ENCODE results near the gene CCDC185.
"Not testable (repeated sequence)": the region's sequence is repeated elsewhere in the genome, so short reads cannot be mapped to it uniquely, and the experiment has no call there.

The CCDC185 gene

GRCh38 chr1:223399393-223399792 is 6.2 kb downstream of the CCDC185 start:
- H3K18ac ChIP-seq (ENCODE audit: low read length); H3K9ac ChIP-seq (ENCODE audit: low read length); H3K79me1 ChIP-seq (ENCODE audit: low read length); H3K27me3 ChIP-seq (ENCODE audit: insufficient read depth, low read length, poor library complexity); H3K4me3 ChIP-seq (ENCODE audit: low read length); H3K27ac ChIP-seq (ENCODE audit: low read depth, low read length); H2BK15ac ChIP-seq (replicated peaks; ENCODE audit: low read depth); H4K5ac ChIP-seq (ENCODE audit: low read length); H3K79me2 ChIP-seq (ENCODE audit: control insufficient read depth, insufficient read depth, low read length); H3K4ac ChIP-seq (ENCODE audit: low read depth, low read length); H3K36me3 ChIP-seq (ENCODE audit: control insufficient read depth, insufficient read depth, low read length); H2BK5ac ChIP-seq (ENCODE audit: low read length); H3K4me2 ChIP-seq (ENCODE audit: low read length); H3K4me1 ChIP-seq (ENCODE audit: control insufficient read depth, low read depth, low read length); H4K8ac ChIP-seq (ENCODE audit: low read depth, low read length); H2BK120ac ChIP-seq (ENCODE audit: low read depth, low read length); DNase-seq; H3K23ac ChIP-seq (ENCODE audit: low read length); H3K56ac ChIP-seq (ENCODE audit: low read length); H2AK5ac ChIP-seq (ENCODE audit: low read length): not testable (repeated sequence)
- no CpG with 5 or more reads among the region's 6 CpGs for WGBS (ENCODE audit: extremely low coverage, insufficient coverage, low lambda C conversion rate)

DNA sequence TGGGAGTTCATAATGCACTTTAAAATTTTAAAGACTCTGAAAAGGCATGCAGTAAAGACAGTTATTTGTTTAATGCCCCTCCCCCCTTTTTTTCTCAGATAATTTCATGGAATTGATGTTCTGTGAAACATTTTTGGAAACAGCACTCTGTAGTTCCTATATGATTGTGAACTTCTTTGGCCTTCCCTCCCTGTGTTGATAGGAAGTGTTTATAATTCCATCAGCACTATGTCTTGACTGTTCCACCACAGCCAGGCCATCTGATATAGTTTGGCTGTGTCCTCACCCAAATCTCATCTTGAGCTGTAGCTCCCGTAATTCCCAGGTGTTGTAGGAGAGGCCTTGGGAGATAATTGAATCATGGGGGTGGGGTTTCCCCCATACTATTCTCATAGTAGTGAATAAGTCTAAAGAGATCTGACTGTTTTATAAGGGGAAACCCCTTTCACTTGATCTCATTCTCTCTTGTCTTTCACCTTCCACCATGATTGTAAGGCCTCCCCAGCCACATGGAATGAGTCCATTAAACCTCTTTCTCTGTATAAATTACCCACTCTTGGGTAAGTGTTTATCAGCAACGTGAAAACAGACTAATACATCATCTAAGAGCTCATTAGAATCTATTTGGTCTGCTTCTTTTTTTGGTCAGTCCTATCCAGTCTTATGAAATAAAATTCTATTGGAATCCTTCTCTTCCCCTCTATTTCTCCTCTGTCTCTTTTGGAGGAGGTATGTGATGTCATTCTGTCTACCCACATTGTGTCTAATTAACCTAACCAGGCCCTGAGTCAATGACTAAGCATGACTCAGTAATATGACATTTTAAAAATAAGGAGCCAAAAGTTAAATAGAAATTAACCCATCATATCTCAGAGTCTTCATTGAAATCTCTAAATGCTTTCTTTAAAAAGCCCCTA is 8.9 kb downstream of the CCDC185 start:
- no peak for DNase-seq
- no peak overlapping the region for H3K4ac ChIP-seq (ENCODE audit: low read depth, low read length)
- no peak overlapping the region for H2BK120ac ChIP-seq (ENCODE audit: low read depth, low read length)
- H2BK15ac ChIP-seq (replicated peaks; ENCODE audit: low read depth) = no peak overlapping the region
- H2AK5ac ChIP-seq (ENCODE audit: low read length) = no peak overlapping the region
- no peak overlapping the region for H3K4me2 ChIP-seq (ENCODE audit: low read length)
- no peaks in the 10 kb centered on the region for H3K79me1 ChIP-seq (ENCODE audit: low read length)
- no peak overlapping the region for H3K23ac ChIP-seq (ENCODE audit: low read length)
- no CpG with 5 or more reads among the region's 2 CpGs for WGBS (ENCODE audit: extremely low coverage, insufficient coverage, low lambda C conversion rate)
- no peaks in the 10 kb centered on the region for H3K27me3 ChIP-seq (ENCODE audit: insufficient read depth, low read length, poor library complexity)
- no peaks in the 10 kb centered on the region for H3K36me3 ChIP-seq (ENCODE audit: control insufficient read depth, insufficient read depth, low read length)
- H4K5ac ChIP-seq (ENCODE audit: low read length) = no peak overlapping the region
- no peak overlapping the region for H4K8ac ChIP-seq (ENCODE audit: low read depth, low read length)
- H2BK5ac ChIP-seq (ENCODE audit: low read length) = no peak overlapping the region
- no peak overlapping the region for H3K27ac ChIP-seq (ENCODE audit: low read depth, low read length)
- H3K56ac ChIP-seq (ENCODE audit: low read length) = no peak overlapping the region
- no peak overlapping the region for H3K18ac ChIP-seq (ENCODE audit: low read length)
- no peaks in the 10 kb centered on the region for H3K4me1 ChIP-seq (ENCODE audit: control insufficient read depth, low read depth, low read length)
- no peak overlapping the region for H3K4me3 ChIP-seq (ENCODE audit: low read length)
- H3K9ac ChIP-seq (ENCODE audit: low read length) = no peak overlapping the region
- H3K79me2 ChIP-seq (ENCODE audit: control insufficient read depth, insufficient read depth, low read length) = no peaks in the 10 kb centered on the region

DNA sequence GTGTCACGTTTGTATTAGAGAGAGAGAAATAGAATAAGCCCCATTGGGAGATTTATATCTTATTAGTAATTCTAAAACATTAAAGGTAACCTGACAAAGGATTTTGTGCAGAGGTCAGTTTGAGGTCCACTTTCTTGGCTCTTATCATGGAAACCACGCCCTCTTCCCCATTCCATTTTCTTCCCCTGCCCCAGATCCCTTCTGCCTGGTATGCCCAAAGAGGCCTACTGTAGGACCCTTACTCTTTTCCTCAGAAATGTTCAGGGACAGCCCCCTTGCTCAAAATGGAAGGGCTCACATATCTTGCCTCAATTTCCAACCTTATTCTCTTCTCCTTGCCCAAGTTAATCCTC is 9.6 kb downstream of the CCDC185 start:
- Histone ChIP-seq H3K79me1 (ENCODE audit: low read length) (no peaks in the 10 kb centered on the region), H3K4me2 (ENCODE audit: low read length) (no peak overlapping the region), H3K4me1 (ENCODE audit: control insufficient read depth, low read depth, low read length) (no peaks in the 10 kb centered on the region), H3K9ac (ENCODE audit: low read length) (no peak overlapping the region), H2BK120ac (ENCODE audit: low read depth, low read length) (no peak overlapping the region), H3K4ac (ENCODE audit: low read depth, low read length) (no peak overlapping the region), H2BK15ac (replicated peaks; ENCODE audit: low read depth) (no peak overlapping the region), H3K56ac (ENCODE audit: low read length) (no peak overlapping the region), H2AK5ac (ENCODE audit: low read length) (no peak overlapping the region), H3K27me3 (ENCODE audit: insufficient read depth, low read length, poor library complexity) (no peaks in the 10 kb centered on the region), H3K79me2 (ENCODE audit: control insufficient read depth, insufficient read depth, low read length) (no peaks in the 10 kb centered on the region), H3K27ac (ENCODE audit: low read depth, low read length) (no peak overlapping the region), H4K5ac (ENCODE audit: low read length) (no peak overlapping the region), H3K23ac (ENCODE audit: low read length) (no peak overlapping the region), H3K36me3 (ENCODE audit: control insufficient read depth, insufficient read depth, low read length) (no peaks in the 10 kb centered on the region), H4K8ac (ENCODE audit: low read depth, low read length) (no peak overlapping the region), H3K4me3 (ENCODE audit: low read length) (no peak overlapping the region), H2BK5ac (ENCODE audit: low read length) (no peak overlapping the region), H3K18ac (ENCODE audit: low read length) (no peak overlapping the region)
- no CpG with 5 or more reads among the region's 2 CpGs for WGBS (ENCODE audit: extremely low coverage, insufficient coverage, low lambda C conversion rate)
- DNase-seq = no peak

DNA sequence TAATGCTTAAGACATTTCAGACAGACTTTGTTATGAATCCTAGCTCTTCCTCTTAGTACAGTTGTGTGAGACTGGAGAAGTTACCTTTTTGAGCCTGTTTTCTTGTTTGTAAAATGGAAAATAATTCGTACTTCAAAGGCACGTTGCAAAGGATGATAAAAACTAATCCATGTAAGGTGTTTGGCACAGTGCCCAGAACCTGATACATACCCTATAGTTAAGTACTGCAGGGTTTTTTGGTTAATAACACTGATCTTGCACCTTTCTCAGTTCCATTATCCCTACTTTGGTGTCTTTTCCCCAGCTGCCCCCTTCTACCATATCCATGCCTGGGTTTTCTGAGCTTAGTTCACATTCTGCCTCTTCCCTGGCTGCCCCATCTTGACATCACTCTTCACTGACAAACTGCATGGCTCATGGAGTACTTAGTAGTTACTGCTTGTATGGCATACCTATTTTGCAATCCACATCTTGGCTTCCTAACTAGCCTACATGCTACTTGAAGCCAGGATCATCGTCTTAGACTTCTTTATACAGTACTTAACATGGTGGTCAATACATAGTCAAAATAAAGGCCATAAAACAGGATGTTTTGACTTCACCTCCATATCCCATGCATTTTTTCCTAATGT is 10.1 kb downstream of the CCDC185 start:
- H3K79me1 ChIP-seq (ENCODE audit: low read length) = no peaks in the 10 kb centered on the region
- WGBS (ENCODE audit: extremely low coverage, insufficient coverage, low lambda C conversion rate) = no CpG with 5 or more reads among the region's 3 CpGs
- no peak overlapping the region for H2BK120ac ChIP-seq (ENCODE audit: low read depth, low read length)
- no peak for DNase-seq
- no peak overlapping the region for H3K23ac ChIP-seq (ENCODE audit: low read length)
- no peak overlapping the region for H3K9ac ChIP-seq (ENCODE audit: low read length)
- H3K4ac ChIP-seq (ENCODE audit: low read depth, low read length) = no peak overlapping the region
- H3K4me1 ChIP-seq (ENCODE audit: control insufficient read depth, low read depth, low read length) = no peaks in the 10 kb centered on the region
- H3K18ac ChIP-seq (ENCODE audit: low read length) = no peak overlapping the region
- no peak overlapping the region for H3K56ac ChIP-seq (ENCODE audit: low read length)
- no peak overlapping the region for H2BK15ac ChIP-seq (replicated peaks; ENCODE audit: low read depth)
- no peak overlapping the region for H3K4me2 ChIP-seq (ENCODE audit: low read length)
- H3K36me3 ChIP-seq (ENCODE audit: control insufficient read depth, insufficient read depth, low read length) = no peaks in the 10 kb centered on the region
- H3K27me3 ChIP-seq (ENCODE audit: insufficient read depth, low read length, poor library complexity) = no peaks in the 10 kb centered on the region
- no peak overlapping the region for H2BK5ac ChIP-seq (ENCODE audit: low read length)
- no peak overlapping the region for H3K4me3 ChIP-seq (ENCODE audit: low read length)
- H4K5ac ChIP-seq (ENCODE audit: low read length) = no peak overlapping the region
- H3K27ac ChIP-seq (ENCODE audit: low read depth, low read length) = no peak overlapping the region
- H4K8ac ChIP-seq (ENCODE audit: low read depth, low read length) = no peak overlapping the region
- no peaks in the 10 kb centered on the region for H3K79me2 ChIP-seq (ENCODE audit: control insufficient read depth, insufficient read depth, low read length)
- H2AK5ac ChIP-seq (ENCODE audit: low read length) = no peak overlapping the region

DNA sequence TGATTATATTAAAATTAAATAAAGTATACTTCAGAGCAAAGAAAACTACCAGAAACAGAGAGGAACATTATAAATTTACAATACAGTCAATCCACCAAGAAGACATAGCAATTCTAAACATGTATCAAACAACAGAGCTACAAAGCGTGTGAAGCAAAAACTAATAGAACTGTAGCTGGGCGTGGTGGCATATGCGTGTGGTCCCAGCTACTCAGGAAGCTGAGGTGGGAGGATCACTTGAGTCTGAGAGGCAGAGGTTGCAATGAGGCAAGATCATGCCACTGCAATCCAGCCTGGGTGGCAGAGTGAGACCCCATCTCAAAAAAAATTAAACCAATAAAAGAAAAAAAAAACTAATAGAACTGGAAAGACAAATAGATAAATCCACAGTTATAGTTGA is 12.3 kb downstream of the CCDC185 start:
- no peaks in the 10 kb centered on the region for H3K27me3 ChIP-seq (ENCODE audit: insufficient read depth, low read length, poor library complexity)
- H3K18ac ChIP-seq (ENCODE audit: low read length) = no peak overlapping the region
- no peak overlapping the region for H2AK5ac ChIP-seq (ENCODE audit: low read length)
- no peaks in the 10 kb centered on the region for H3K79me1 ChIP-seq (ENCODE audit: low read length)
- no peak overlapping the region for H3K9ac ChIP-seq (ENCODE audit: low read length)
- H2BK5ac ChIP-seq (ENCODE audit: low read length) = no peak overlapping the region
- H3K4me1 ChIP-seq (ENCODE audit: control insufficient read depth, low read depth, low read length) = no peaks in the 10 kb centered on the region
- H3K27ac ChIP-seq (ENCODE audit: low read depth, low read length) = no peak overlapping the region
- no CpG with 5 or more reads among the region's 3 CpGs for WGBS (ENCODE audit: extremely low coverage, insufficient coverage, low lambda C conversion rate)
- H2BK15ac ChIP-seq (replicated peaks; ENCODE audit: low read depth) = no peak overlapping the region
- H2BK120ac ChIP-seq (ENCODE audit: low read depth, low read length) = no peak overlapping the region
- H3K4ac ChIP-seq (ENCODE audit: low read depth, low read length) = no peak overlapping the region
- H3K56ac ChIP-seq (ENCODE audit: low read length) = no peak overlapping the region
- H3K4me2 ChIP-seq (ENCODE audit: low read length) = no peak overlapping the region
- no peak overlapping the region for H3K4me3 ChIP-seq (ENCODE audit: low read length)
- no peaks in the 10 kb centered on the region for H3K79me2 ChIP-seq (ENCODE audit: control insufficient read depth, insufficient read depth, low read length)
- no peaks in the 10 kb centered on the region for H3K36me3 ChIP-seq (ENCODE audit: control insufficient read depth, insufficient read depth, low read length)
- DNase-seq = no peak
- H4K5ac ChIP-seq (ENCODE audit: low read length) = no peak overlapping the region
- H3K23ac ChIP-seq (ENCODE audit: low read length) = no peak overlapping the region
- no peak overlapping the region for H4K8ac ChIP-seq (ENCODE audit: low read depth, low read length)

Data from mesendoderm (in vitro differentiated cells).